K562 (cell line): ENCODE data around the gene TSPAN14. TPM values are rescaled to one million over a fixed set of nuclear protein-coding genes. Genes with fewer than 3 reads are reported as not detected.

ENCODE experiments used
- BCL6 ChIP-seq: fragments of 250-450 bp; sonication (Bioruptor Pico); IDR thresholded peaks from 2 replicates; pipeline ENCODE4 v1.4.0; 2020
- CBX8 ChIP-seq: fragments of 200-600 bp; sonication (generic); IDR thresholded peaks from 2 replicates; pipeline ENCODE4 v1.6.1; 2012; ENCODE audit warnings: borderline replicate concordance, mixed run types, low read depth, mild to moderate bottlenecking, moderate library complexity, mixed read lengths, low read length, control low read depth, inconsistent platforms; ENCODE audit not compliant: poor library complexity, severe bottlenecking; ENCODE audit errors: extremely low read depth
- CCNT2 ChIP-seq: IDR thresholded peaks from 2 replicates; pipeline ENCODE4 v1.6.1; 2011; ENCODE audit warnings: borderline replicate concordance, low read depth, mild to moderate bottlenecking, moderate library complexity, mixed read lengths, low read length; ENCODE audit not compliant: insufficient read length; ENCODE audit errors: extremely low read depth
- CHD1 ChIP-seq: fragments of 200-600 bp; sonication (generic); IDR thresholded peaks from one replicate; pipeline ENCODE4 v1.6.1; 2012; ENCODE audit warnings: mild to moderate bottlenecking, moderate library complexity, low read length, inconsistent platforms
- CTCF ChIP-seq, 3 experiments: IDR thresholded peaks in 2 of 3; conservative IDR thresholded peaks in 1 of 3; 2 replicates each; pipeline ENCODE4 v1.5.1; 2011 to 2012; ENCODE audit warnings: low read length in 3 of 3, mild to moderate bottlenecking in 3 of 3, control low read depth in 2 of 3, improper control_type of control experiment in 1 of 3, inconsistent platforms in 1 of 3, low read depth in 1 of 3, mixed read lengths in 1 of 3, moderate library complexity in 1 of 3; ENCODE audit not compliant: insufficient read depth in 2 of 3
- ELF2 ChIP-seq: fragments of 250-450 bp; sonication (Bioruptor Pico); IDR thresholded peaks from 2 replicates; pipeline ENCODE4 v1.5.0; 2021; ENCODE audit warnings: mild to moderate bottlenecking
- EP400 ChIP-seq: fragments of 450-650 bp; IDR thresholded peaks from 2 replicates; pipeline ENCODE4 v1.6.1; 2017; ENCODE audit warnings: antibody characterized with exemption, mild to moderate bottlenecking, moderate library complexity
- ETV6 ChIP-seq, 3 experiments: fragments of 150-350 bp in 1 of 3; sonication (generic) in 1 of 3; formaldehyde crosslinking in 1 of 3; IDR thresholded peaks; 2 replicates each; pipeline versions ENCODE4 v1.6.1 to v1.8.0; 2014 to 2022; ENCODE audit warnings: borderline replicate concordance in 2 of 3, low read depth in 2 of 3, antibody characterized with exemption in 1 of 3, low read length in 1 of 3, mild to moderate bottlenecking in 1 of 3, missing genetic modification reagents in 1 of 3
- FOXK2 ChIP-seq, 2 experiments: fragments of 450-650 bp; IDR thresholded peaks in 1 of 2; conservative IDR thresholded peaks in 1 of 2; 2 replicates each; pipeline ENCODE4 v1.6.1; 2016; ENCODE audit warnings: low read depth in 2 of 2, mild to moderate bottlenecking in 1 of 2
- HMGN3 ChIP-seq: IDR thresholded peaks from 2 replicates; pipeline ENCODE4 v1.6.1; 2011; ENCODE audit warnings: borderline replicate concordance, low read depth, mild to moderate bottlenecking, mixed read lengths, low read length; ENCODE audit not compliant: insufficient read length; ENCODE audit errors: extremely low read depth
- HNRNPH1 ChIP-seq: fragments of 200-400 bp; formaldehyde crosslinking; optimal IDR thresholded peaks from 2 replicates; pipeline ENCODE3; 2017; ENCODE audit warnings: low read depth, mild to moderate bottlenecking, low read length, moderate library complexity
- HSF4 ChIP-seq: fragments of 250-450 bp; sonication (Bioruptor Pico); IDR thresholded peaks from 2 replicates; pipeline ENCODE4 v2.1.2; 2022; ENCODE audit warnings: mild to moderate bottlenecking, moderate library complexity, borderline replicate concordance
- JUNB ChIP-seq: fragments of 450-650 bp; formaldehyde crosslinking; conservative IDR thresholded peaks from 2 replicates; pipeline ENCODE4 v1.4.0; 2020; ENCODE audit warnings: mild to moderate bottlenecking
- KLF16 ChIP-seq: IDR thresholded peaks from 2 replicates; pipeline ENCODE4 v1.6.1; 2016; ENCODE audit warnings: antibody characterized with exemption
- NFIX ChIP-seq: fragments of 250-450 bp; sonication (Bioruptor Pico); IDR thresholded peaks from 2 replicates; pipeline ENCODE4 v1.4.0; 2020; ENCODE audit warnings: low read depth, mild to moderate bottlenecking, moderate library complexity
- NR3C1 ChIP-seq: sonication (generic); formaldehyde crosslinking; IDR thresholded peaks from 2 replicates; pipeline ENCODE4 v1.8.1; 2022; ENCODE audit warnings: missing genetic modification reagents
- PKNOX1 ChIP-seq: fragments of 450-650 bp; IDR thresholded peaks from 2 replicates; pipeline ENCODE4 v1.6.1; 2016
- ZBTB8A ChIP-seq: fragments of 450-650 bp; IDR thresholded peaks from 2 replicates; pipeline ENCODE4 v1.6.1; 2018; ENCODE audit warnings: mild to moderate bottlenecking, moderate library complexity; ENCODE audit not compliant: partially characterized antibody
- polyA plus RNA-seq, 8 experiments: library from polyadenylated mRNA; depleted of rRNA in 4 of 8; stranded (reverse) in 5 of 8; unstranded in 3 of 8; fragments of >200 nt; fragmentation: Nextera tagmentation in 2 of 8; fragmentation: Illumina TruSeq in 1 of 8; extraction: Ambion mirVana in 2 of 8; extraction: Trizol in 1 of 8; gene quantifications; 2 replicates each; pipeline versions ENCODE4 v1.2.1 to v1.2.3, GENCODE V29; 2011 to 2014; ENCODE audit warnings: inconsistent platforms in 1 of 8, missing spikeins in 1 of 8
- total RNA-seq, 7 experiments: library from RNA; depleted of rRNA in 6 of 7; stranded (reverse); fragments of >200 nt in 6 of 7; fragmentation: Illumina TruSeq in 2 of 7; extraction: Trizol in 2 of 7; gene quantifications; 2 replicates each; pipeline versions ENCODE4 v1.2.1 to v1.2.3, GENCODE V29; 2011 to 2021; ENCODE audit warnings: low replicate concordance in 1 of 7
- TF ChIP-seq, protein P1 (sequence below): fragments of 450-650 bp; IDR thresholded peaks from 2 replicates; pipeline ENCODE4 v1.6.1; 2018; ENCODE audit not compliant: partially characterized antibody

TSPAN14 gene
- total and polyA plus RNA-seq, 9 of the 15 experiments (the other 6 are each of a cell fraction or from before 2014, with no cell fraction given): 5.8 to 92.9 (median 23.3) TPM

GRCh38 chr10:80497187-80498077 lies 43.3 kb downstream of the TSPAN14 start (continued):
- TF ChIP-seq PKNOX1 (peak; percentile 59; the same call in 1 of the 2 replicates), ETV6 (IDR thresholded peaks at IDR 0.05; ENCODE audit: borderline replicate concordance in 1 of 2, low read depth in 2 of 2, low read length in 1 of 2) (no peak), ETV6 (CRISPR knock-in tag; IDR thresholded peaks at IDR 0.05; ENCODE audit: borderline replicate concordance) (no peak), HMGN3 (no peak), NR3C1 (CRISPR knock-in tag) (no peak), ZBTB8A (no peak), CHD1 (no peak), FOXK2 (conservative IDR thresholded peaks at IDR 0.05 in 1 of 2, IDR thresholded peaks at IDR 0.05 in 1 of 2; ENCODE audit: low read depth in 2 of 2) (peak in 1 of 2 experiments; percentile 55; a peak in 1 of 4 replicates), CCNT2 (peak; percentile 17), BCL6 (CRISPR knock-in tag) (no peak), HNRNPH1 (no peak), ELF2 (CRISPR knock-in tag) (no peak), HSF4 (CRISPR knock-in tag) (no peak), EP400 (peak; percentile 56; the same call in 1 of the 2 replicates), KLF16 (peak; percentile 70), CBX8 (no peak), NFIX (CRISPR knock-in tag) (no peak), JUNB (CRISPR knock-in tag) (no peak), CTCF (IDR thresholded peaks at IDR 0.05 in 2 of 3, conservative IDR thresholded peaks at IDR 0.05 in 1 of 3; ENCODE audit: insufficient read depth in 2 of 3, low read depth in 1 of 3, low read length in 3 of 3) (0 out of 6 replicates have a peak, but pooled peaks of 1 of the 3 experiments have one; percentile 4)
- TF ChIP-seq, protein P1, sequence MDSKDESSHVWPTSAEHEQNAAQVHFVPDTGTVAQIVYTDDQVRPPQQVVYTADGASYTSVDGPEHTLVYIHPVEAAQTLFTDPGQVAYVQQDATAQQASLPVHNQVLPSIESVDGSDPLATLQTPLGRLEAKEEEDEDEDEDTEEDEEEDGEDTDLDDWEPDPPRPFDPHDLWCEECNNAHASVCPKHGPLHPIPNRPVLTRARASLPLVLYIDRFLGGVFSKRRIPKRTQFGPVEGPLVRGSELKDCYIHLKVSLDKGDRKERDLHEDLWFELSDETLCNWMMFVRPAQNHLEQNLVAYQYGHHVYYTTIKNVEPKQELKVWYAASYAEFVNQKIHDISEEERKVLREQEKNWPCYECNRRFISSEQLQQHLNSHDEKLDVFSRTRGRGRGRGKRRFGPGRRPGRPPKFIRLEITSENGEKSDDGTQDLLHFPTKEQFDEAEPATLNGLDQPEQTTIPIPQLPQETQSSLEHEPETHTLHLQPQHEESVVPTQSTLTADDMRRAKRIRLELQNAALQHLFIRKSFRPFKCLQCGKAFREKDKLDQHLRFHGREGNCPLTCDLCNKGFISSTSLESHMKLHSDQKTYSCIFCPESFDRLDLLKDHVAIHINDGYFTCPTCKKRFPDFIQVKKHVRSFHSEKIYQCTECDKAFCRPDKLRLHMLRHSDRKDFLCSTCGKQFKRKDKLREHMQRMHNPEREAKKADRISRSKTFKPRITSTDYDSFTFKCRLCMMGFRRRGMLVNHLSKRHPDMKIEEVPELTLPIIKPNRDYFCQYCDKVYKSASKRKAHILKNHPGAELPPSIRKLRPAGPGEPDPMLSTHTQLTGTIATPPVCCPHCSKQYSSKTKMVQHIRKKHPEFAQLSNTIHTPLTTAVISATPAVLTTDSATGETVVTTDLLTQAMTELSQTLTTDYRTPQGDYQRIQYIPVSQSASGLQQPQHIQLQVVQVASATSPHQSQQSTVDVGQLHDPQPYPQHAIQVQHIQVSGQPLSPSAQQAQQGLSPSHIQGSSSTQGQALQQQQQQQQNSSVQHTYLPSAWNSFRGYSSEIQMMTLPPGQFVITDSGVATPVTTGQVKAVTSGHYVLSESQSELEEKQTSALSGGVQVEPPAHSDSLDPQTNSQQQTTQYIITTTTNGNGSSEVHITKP: peak; percentile 79
